Activated CD8-positive, alpha-beta memory T cell treated with anti-CD3 and anti-CD28 coated beads, Interleukin-2, amount 10 ng/mL, durations not matched to agents 7 days and 5 days (primary cell): ENCODE measurements around the gene RAD1. TPM values are rescaled to one million over a fixed set of nuclear protein-coding genes. Genes with fewer than 3 reads are reported as not detected.

Experiments
- ATAC-seq: fragments of 150-1000 bp; cut with Tn5 transposase; one replicate; pipeline ENCODE4 v1.10.0; 2021; ENCODE audit warnings: moderate library complexity
- CTCF ChIA-PET: fragments of 350-600 bp; sonication (Branson Sonifier 250); formaldehyde crosslinking; loops from one replicate; lab custom pipeline; 2021; ENCODE audit warnings: antibody characterized with exemption; lab: Charles Lee
- DNase-seq: peaks from one replicate; pipeline ENCODE4 v3.0.0-alpha.2; 2020
- H3K27ac Mint-ChIP-seq: one replicate; pipeline ENCODE4 v1.8.0; 2021; ENCODE audit warnings: mild to moderate bottlenecking, mixed read lengths
- H3K27me3 Mint-ChIP-seq: one replicate; pipeline ENCODE4 v1.8.0; 2021; ENCODE audit warnings: mixed read lengths
- H3K36me3 Mint-ChIP-seq: one replicate; pipeline ENCODE4 v1.8.0; 2021; ENCODE audit warnings: mild to moderate bottlenecking, mixed read lengths
- H3K4me1 Mint-ChIP-seq: one replicate; pipeline ENCODE4 v1.8.0; 2021; ENCODE audit warnings: mixed read lengths
- H3K4me3 Mint-ChIP-seq: one replicate; pipeline ENCODE4 v1.8.0; 2021; ENCODE audit warnings: mild to moderate bottlenecking, moderate library complexity, mixed read lengths
- H3K9me3 Mint-ChIP-seq: one replicate; pipeline ENCODE4 v1.8.0; 2022; ENCODE audit warnings: low read depth, mixed read lengths
- total RNA-seq, 2 experiments: library from RNA; stranded (reverse); gene quantifications; one replicate each; pipeline ENCODE4 v1.2.3, GENCODE V29; 2021

The RAD1 gene, protein sequence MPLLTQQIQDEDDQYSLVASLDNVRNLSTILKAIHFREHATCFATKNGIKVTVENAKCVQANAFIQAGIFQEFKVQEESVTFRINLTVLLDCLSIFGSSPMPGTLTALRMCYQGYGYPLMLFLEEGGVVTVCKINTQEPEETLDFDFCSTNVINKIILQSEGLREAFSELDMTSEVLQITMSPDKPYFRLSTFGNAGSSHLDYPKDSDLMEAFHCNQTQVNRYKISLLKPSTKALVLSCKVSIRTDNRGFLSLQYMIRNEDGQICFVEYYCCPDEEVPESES
- 10 to 100 TPM; 33.2 to 37.7 TPM for total RNA-seq

DNA sequence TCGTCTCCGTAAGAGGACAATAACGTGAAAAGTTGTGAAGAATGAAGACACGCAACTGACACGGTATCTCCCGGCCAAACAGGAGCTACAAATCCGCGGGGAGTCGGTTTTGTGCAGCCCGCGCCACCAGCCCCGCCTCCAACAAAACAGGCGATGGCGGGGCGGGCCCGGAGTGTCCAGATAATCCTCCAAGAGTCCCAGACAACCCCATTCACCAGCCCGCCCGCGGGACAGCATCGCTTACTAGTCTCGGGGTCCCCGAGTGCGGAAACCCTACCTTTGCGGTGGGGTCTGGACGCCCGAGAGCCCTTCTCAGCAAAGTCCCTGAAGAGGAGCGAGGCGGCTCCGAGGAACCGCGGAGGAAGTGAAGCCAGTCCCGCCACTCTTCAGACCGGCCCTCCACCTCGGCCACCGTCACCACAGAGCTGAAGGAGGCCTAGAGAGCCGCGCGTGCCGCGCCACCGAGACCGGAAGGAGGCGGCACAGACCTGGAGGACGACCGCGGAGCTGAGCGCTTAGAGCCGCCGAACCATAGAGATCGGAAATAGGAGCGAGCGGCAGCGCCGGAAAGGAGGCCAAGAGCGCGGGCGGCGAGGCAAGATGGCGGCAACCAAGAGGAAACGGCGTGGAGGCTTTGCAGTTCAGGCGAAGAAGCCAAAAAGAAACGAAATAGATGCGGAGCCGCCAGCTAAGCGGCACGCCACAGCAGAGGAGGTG lies at the start of gene RAD1, which contains the start of gene BRIX1:
Gene RAD1, minus strand, starts transcription at position 366 of the 717 bp plus-strand sequence. CDS start 612 bp downstream, outside the sequence.
Gene BRIX1, plus strand, starts transcription at position 573 of the 717 bp plus-strand sequence. Its CDS starts 28 bp downstream, at position 601.
- DNase-seq (peak; percentile 97), ATAC-seq (peak; percentile 94)
- no peak within 1 kb of the TSS for H3K4me3 Mint-ChIP-seq
- CTCF ChIA-PET: interaction anchor here (0.6 to 3.8 kb wide), 6 partner anchors 9 to 24 kb away, joined by 3 to 29 read pairs (median 3); partner anchors contain the start of gene DNAJC21
- H3K27ac Mint-ChIP-seq: peak within 1 kb of the TSS; percentile 60
- no peaks in the 10 kb centered on the region for H3K27me3 Mint-ChIP-seq
- H3K9me3 Mint-ChIP-seq: no peaks in the 10 kb centered on the region
- peaks cover 39% of the 10 kb centered on the region for H3K4me1 Mint-ChIP-seq
- H3K36me3 Mint-ChIP-seq: peaks cover 32% of the 10 kb centered on the region

DNA sequence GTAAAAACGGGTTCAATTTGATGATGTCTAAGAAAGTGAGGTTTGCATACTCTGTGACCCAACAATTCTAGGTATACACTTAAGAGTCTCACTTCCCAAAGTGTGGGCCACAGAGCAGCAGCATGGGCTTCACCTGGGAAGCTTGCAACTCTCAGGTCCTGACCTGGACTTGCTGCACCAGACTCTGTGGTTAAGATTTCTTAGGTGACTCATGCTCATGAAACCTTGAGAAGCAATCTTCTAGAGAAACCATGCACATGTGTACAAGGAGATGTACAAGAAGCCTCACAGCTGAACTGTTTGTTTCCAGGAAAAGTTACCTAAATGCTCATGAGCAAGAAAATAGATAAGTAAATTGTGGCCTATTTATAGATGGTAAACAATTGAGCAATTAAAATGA lies 44.0 kb upstream of the RAD1 start:
- no peaks in the 10 kb centered on the region for H3K9me3 Mint-ChIP-seq
- no peak overlapping the region for H3K27ac Mint-ChIP-seq
- peaks cover 13% of the 10 kb centered on the region for H3K36me3 Mint-ChIP-seq
- peak; percentile 73 for ATAC-seq
- H3K4me3 Mint-ChIP-seq: no peak overlapping the region
- H3K4me1 Mint-ChIP-seq: peaks cover 23% of the 10 kb centered on the region
- CTCF ChIA-PET: interaction anchor here (0.7 to 3.7 kb wide), 3 partner anchors 9 to 255 kb away, joined by 3 to 30 read pairs (median 4); no protein-coding TSS in a partner anchor
- no peaks in the 10 kb centered on the region for H3K27me3 Mint-ChIP-seq
- DNase-seq: peak; percentile 44

DNA sequence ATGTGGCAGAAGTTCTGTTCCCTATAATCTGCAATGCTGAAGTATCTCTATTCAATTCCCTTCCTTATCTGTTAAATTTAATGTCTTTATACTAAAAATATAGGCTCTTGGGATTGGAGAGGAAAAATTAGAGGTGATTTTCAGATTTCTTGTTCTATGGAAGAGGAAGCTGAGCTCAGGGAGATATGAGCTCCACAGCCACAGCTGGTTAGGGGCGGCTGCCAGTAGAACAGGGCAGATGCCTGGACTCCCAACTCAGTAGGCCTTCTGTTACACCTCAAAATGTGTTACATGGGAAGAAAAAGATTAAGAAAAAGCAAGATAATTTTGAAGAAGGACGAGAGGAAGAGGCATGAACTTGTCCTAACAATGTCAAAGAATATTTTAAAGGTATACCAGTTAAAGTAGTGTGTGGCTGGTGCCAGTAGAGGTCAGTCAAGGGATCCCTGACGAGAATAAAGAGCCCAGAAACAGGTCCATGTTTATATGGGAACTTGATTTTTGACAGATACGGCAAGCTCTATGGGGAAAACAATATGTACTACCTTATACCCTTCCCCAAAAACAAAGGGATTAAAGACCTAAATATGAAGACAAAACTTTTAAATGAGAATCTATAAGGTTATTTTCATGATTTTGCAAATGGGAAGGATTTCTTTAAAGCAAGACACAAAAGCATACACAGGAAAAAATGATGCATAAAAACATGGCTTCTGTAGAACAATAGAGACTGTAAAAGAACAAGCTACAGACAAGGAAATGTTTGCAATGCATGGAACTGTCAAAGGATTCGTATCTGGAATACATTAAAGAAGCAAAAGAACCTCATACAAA lies 42.8 kb upstream of the RAD1 start:
- no peaks in the 10 kb centered on the region for H3K27me3 Mint-ChIP-seq
- ATAC-seq (no peak), DNase-seq (no peak)
- no peak overlapping the region for H3K27ac Mint-ChIP-seq
- peaks cover 16% of the 10 kb centered on the region for H3K36me3 Mint-ChIP-seq
- peaks cover 23% of the 10 kb centered on the region for H3K4me1 Mint-ChIP-seq
- H3K9me3 Mint-ChIP-seq: no peaks in the 10 kb centered on the region
- H3K4me3 Mint-ChIP-seq: no peak overlapping the region
- CTCF ChIA-PET: interaction anchor here (1.0 to 3.7 kb wide), 4 partner anchors 8 to 44 kb away, joined by 3 to 30 read pairs (median 4); no protein-coding TSS in a partner anchor

DNA sequence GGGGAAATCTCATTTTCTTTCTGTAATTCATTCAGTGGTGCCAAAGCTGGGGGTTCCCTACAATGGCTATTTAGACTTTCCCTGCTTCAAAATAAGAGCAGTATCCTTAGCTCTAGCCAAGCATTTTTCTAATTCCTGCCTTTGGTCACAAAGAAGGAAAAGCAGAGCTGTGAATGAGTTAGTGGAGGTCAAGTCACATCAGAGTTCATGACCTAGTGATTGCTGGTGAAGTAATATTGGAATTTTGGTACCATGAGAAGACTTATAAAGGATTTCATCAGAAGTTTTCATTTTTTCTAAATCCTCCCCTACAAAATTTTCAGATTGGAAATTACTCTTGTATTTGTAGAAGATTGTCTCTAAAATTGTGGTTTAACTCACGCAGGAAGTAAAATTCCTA lies 42.0 kb upstream of the RAD1 start:
- Mint-ChIP-seq H3K4me1 (peaks cover 23% of the 10 kb centered on the region), H3K27me3 (no peaks in the 10 kb centered on the region), H3K4me3 (no peak overlapping the region), H3K9me3 (no peaks in the 10 kb centered on the region), H3K27ac (no peak overlapping the region), H3K36me3 (peaks cover 18% of the 10 kb centered on the region)
- CTCF ChIA-PET: interaction anchor here (1.0 to 3.7 kb wide), 2 partner anchors 12 to 45 kb away, joined by 3 to 30 read pairs; no protein-coding TSS in a partner anchor
- DNase-seq (no peak), ATAC-seq (no peak)

DNA sequence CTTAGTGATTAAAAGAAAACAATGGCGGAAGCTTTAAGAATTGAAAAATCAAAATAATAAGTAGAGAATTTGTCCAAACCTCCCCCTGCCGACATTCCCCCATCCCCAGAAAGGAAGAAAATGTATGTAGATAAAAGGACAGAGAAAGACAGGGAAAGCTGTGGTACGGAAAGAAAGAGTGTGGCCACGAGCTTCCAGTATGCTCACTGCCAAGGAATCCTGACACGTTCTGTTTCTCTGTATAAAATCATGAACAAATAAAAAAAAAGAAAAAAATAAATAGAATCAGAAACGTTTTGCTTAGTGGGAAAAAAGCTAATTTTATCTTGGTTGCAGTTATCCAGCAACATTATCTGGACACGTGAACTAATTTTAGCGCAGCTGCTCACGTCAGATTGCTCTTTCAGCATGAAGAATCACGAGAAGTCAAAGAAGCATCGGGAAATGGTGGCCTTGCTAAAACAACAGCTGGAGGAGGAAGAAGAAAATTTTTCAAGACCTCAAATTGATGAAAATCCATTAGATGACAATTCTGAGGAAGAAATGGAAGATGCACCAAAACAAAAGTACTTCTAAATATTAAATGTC lies 29.2 kb upstream of the RAD1 start:
- no peak overlapping the region for H3K27ac Mint-ChIP-seq
- CTCF ChIA-PET: interaction anchor here (0.8 to 1.1 kb wide), 2 partner anchors 11 to 1006 kb away, joined by 3 read pairs; no protein-coding TSS in a partner anchor
- no peaks in the 10 kb centered on the region for H3K9me3 Mint-ChIP-seq
- no peaks in the 10 kb centered on the region for H3K4me1 Mint-ChIP-seq
- no peak overlapping the region for H3K4me3 Mint-ChIP-seq
- H3K27me3 Mint-ChIP-seq: no peaks in the 10 kb centered on the region
- DNase-seq: no peak
- no peak for ATAC-seq
- H3K36me3 Mint-ChIP-seq: peaks cover 42% of the 10 kb centered on the region

DNA sequence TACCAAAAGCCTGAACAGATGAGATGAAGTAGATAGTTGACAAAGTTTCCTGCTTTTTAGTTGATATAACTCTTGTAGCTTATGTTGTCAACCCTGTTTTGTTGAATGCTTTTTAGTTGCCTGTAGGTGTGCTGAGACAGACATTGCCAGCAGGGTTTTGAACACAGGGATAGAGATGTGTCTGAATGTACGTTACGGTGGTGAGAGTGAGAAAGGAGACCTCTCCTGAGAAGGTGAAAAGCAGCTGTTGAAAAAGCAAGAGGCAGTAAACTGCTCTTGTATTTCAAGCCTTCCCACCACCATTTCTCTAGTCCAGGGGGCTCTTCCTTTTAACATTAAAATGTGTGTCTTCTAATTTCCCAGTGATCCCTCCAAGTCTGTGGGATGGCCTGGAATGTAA lies 28.7 kb upstream of the RAD1 start:
- CTCF ChIA-PET: interaction anchor here (0.8 to 1.1 kb wide), 2 partner anchors 10 to 1006 kb away, joined by 3 read pairs; no protein-coding TSS in a partner anchor
- no peaks in the 10 kb centered on the region for H3K27me3 Mint-ChIP-seq
- H3K4me3 Mint-ChIP-seq: no peak overlapping the region

DNA sequence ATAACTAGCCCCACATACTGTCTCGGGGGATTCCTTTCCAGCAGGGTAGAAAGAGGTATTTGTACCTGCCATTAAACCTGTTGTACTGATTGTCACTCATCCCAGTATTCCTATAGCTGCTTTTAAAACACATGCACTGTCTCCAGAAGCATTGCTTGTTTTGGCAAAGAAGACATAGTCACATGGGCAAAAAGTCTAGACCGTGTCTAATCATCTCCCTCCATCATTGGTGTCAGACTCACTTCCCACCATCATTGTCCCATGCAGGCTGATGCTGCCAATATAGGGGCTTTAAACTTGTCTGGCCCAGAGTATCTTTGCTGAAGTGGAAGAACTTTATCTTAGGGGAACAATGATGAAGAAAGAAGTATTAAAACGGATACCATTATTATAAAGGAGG lies 26.6 kb upstream of the RAD1 start:
- Mint-ChIP-seq H3K4me1 (no peaks in the 10 kb centered on the region), H3K27ac (no peak overlapping the region), H3K36me3 (peaks cover 46% of the 10 kb centered on the region), H3K27me3 (no peaks in the 10 kb centered on the region), H3K4me3 (no peak overlapping the region), H3K9me3 (no peaks in the 10 kb centered on the region)
- ATAC-seq (no peak), DNase-seq (no peak)
- CTCF ChIA-PET: interaction anchor here (0.6 kb wide), 1 partner anchor 1328 kb away, joined by 3 read pairs; no protein-coding TSS in a partner anchor

More for the DNA sequence above, 28.7 kb upstream of the RAD1 start:
- Mint-ChIP-seq H3K27ac (peak overlapping the region; percentile 27), H3K36me3 (peaks cover 42% of the 10 kb centered on the region), H3K9me3 (no peaks in the 10 kb centered on the region), H3K4me1 (no peaks in the 10 kb centered on the region)
- no peak for ATAC-seq
- no peak for DNase-seq

DNA sequence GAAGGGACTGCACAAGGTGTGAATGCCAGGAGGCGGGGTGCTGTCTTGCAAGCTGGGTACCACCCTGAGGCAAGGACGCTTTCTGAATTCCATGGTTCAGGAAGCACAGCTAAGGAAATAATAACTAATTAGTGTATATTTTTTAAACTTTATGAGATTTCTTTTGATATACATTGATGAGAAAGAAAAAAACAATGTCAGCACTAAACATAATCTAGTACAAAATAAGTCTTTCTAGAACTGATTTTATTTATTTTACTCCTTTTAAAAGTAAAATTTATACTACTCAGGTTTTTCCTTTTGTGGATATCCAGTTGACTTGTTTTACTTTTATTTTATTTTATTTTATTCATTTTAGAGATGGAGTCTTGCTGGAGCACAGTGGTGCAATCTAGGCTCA lies 17.6 kb upstream of the RAD1 start:
- Mint-ChIP-seq H3K4me1 (peaks cover 30% of the 10 kb centered on the region), H3K9me3 (no peaks in the 10 kb centered on the region), H3K27me3 (no peaks in the 10 kb centered on the region), H3K4me3 (no peak overlapping the region), H3K36me3 (peaks cover 26% of the 10 kb centered on the region), H3K27ac (no peak overlapping the region)
- ATAC-seq (no peak), DNase-seq (no peak)
- CTCF ChIA-PET: interaction anchor here (1.3 kb wide), 1 partner anchor 11 kb away, joined by 3 read pairs; no protein-coding TSS in a partner anchor

DNA sequence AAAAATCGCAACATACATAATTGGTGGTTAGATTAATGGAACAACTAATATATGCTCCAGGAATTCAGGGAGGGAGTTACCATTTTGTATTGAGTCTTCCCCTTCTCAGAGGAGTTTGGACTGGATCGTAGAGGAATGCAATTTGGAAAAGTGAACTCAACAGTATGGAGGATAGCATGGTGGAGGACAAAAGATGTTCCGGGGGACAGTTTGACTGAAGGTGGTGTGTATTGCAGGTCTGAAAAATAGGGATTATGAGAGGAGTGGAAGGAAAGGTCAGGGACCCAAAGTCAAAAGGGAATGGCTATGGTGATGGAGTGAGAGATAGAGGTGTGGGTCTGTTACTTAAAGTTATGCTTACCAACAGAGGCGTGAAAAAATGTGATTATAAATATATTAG lies 15.6 kb upstream of the RAD1 start:
- DNase-seq: no peak
- peak overlapping the region; percentile 93 for H3K4me3 Mint-ChIP-seq
- ATAC-seq: no peak
- peaks cover 33% of the 10 kb centered on the region for H3K4me1 Mint-ChIP-seq
- CTCF ChIA-PET: interaction anchor here (1.5 to 3.6 kb wide), 3 partner anchors 10 to 21 kb away, joined by 4 to 29 read pairs (median 4); partner anchors contain the start of genes BRIX1 and RAD1
- no peaks in the 10 kb centered on the region for H3K27me3 Mint-ChIP-seq
- H3K9me3 Mint-ChIP-seq: no peaks in the 10 kb centered on the region
- H3K27ac Mint-ChIP-seq: peak overlapping the region; percentile 96
- peaks cover 27% of the 10 kb centered on the region for H3K36me3 Mint-ChIP-seq

DNA sequence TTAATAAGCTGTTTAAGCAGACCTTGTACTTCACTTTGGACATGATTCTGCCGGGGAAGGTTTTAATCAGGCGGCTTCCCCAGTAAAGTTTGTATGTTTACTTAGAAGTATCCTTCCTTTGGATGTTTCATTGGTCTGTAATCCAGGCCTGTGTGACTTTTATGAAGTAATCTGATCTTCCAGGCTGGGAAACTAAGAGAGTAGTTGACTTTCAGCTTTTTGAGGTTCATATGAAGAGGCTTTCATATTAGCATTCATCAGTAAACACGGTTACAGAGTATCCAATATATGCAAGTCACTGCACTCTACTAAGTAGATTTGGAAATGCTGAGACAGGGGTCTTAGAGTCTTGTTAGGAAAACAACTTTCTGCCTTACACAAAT lies 15.1 kb upstream of the RAD1 start:
- Mint-ChIP-seq H3K27me3 (no peaks in the 10 kb centered on the region), H3K27ac (peak overlapping the region; percentile 96), H3K4me3 (peak overlapping the region; percentile 93), H3K4me1 (peaks cover 34% of the 10 kb centered on the region), H3K9me3 (no peaks in the 10 kb centered on the region), H3K36me3 (peaks cover 30% of the 10 kb centered on the region)
- DNase-seq (no peak), ATAC-seq (no peak)
- CTCF ChIA-PET: interaction anchor here (1.5 to 3.6 kb wide), 3 partner anchors 10 to 21 kb away, joined by 4 to 29 read pairs (median 4); partner anchors contain the start of genes BRIX1 and RAD1

DNA sequence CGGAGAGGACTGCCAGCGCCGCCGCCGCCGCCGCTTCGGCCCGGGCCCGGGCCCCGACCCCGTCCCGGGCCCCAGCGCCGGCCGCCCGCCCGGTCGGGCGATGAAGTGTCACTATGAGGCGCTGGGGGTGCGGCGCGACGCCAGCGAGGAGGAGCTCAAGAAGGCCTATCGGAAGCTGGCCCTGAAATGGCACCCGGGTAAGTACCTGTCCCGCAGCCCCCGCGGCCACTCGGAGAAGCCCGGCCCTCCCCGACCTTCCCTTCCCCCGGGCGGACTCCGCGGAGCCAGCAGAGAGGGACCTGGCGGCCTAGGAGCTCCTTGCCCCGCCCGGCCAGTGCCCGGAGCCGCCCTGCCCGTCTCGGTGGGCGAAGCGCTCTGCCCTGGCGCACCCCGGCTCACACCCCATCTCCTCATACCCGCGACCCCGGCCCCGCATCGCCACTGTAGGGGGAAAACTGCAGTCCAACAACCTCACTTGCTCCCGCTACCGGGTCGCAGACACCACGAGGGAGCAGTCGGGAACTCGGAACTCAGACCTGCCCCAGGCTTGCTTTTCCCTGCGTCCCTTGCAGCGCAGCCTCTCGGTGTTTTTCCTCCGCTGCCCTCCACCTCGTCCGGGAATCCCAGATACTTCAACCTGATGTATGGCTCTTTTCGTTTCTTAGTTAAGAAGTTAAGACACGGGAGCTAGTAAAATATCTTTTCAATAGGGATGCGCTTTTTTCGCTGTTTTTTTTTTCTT lies 14.6 kb upstream of the RAD1 start:
- H3K9me3 Mint-ChIP-seq: no peaks in the 10 kb centered on the region
- peak overlapping the region; percentile 96 for H3K27ac Mint-ChIP-seq
- H3K27me3 Mint-ChIP-seq: no peaks in the 10 kb centered on the region
- ATAC-seq (peak; percentile 77), DNase-seq (peak; percentile 89)
- CTCF ChIA-PET: interaction anchor here (0.9 to 3.6 kb wide), 6 partner anchors 9 to 20 kb away, joined by 3 to 29 read pairs (median 4); partner anchors contain the start of genes BRIX1 and RAD1
- H3K36me3 Mint-ChIP-seq: peaks cover 30% of the 10 kb centered on the region
- H3K4me3 Mint-ChIP-seq: peak overlapping the region; percentile 93
- peaks cover 37% of the 10 kb centered on the region for H3K4me1 Mint-ChIP-seq
